ENCODE measurements around the gene RNU6-1.
A peak's percentile ranks its signal among the peaks of the same experiment; 100 is the strongest.

Gene RNU6-1

GRCh38 chr15:67878712-67879206, 38.9 kb upstream of the RNU6-1 start:
- no peak overlapping the region for H3K9ac ChIP-seq (ENCODE audit: low read length)
- peaks cover 3% of the 10 kb centered on the region for H3K4me1 ChIP-seq (ENCODE audit: control insufficient read depth, insufficient read depth, low read length)
- no peak for DNase-seq (ENCODE audit: low read depth)
- no peak overlapping the region for H3K4me3 ChIP-seq (ENCODE audit: low read length)
- H3K27me3 ChIP-seq (replicated peaks; ENCODE audit: control insufficient read depth, insufficient read depth, low read length) = peaks cover 1% of the 10 kb centered on the region
- H3K36me3 ChIP-seq (ENCODE audit: control insufficient read depth, insufficient read depth, low read length, severe bottlenecking) = no peaks in the 10 kb centered on the region
- H3K9me3 ChIP-seq (ENCODE audit: control insufficient read depth, low read length) = peaks cover 2% of the 10 kb centered on the region

DNA sequence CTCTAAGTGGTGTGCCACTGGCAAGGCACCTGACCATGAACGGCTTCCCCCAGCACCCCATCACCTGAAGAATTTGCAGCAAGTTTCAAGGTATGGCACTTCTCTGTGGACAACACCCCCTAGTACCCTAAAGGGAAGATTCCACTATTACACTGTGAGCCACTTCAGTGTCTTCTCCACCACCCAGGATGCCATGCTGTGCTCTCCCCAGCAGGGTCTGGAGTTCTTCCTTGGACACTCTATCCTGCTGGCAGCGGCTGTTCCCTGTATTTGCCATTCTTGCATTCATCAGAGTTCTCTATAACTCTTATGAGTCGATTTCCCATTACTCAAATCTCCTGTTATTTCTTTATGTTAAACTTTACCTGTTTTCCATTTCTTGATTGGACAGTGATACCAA, 33.9 kb upstream of the RNU6-1 start:
- no peak for DNase-seq (ENCODE audit: low read depth)
- Histone ChIP-seq H3K9ac (ENCODE audit: low read length) (no peak overlapping the region), H3K4me3 (ENCODE audit: low read length) (no peak overlapping the region), H3K9me3 (ENCODE audit: control insufficient read depth, low read length) (peaks cover 15% of the 10 kb centered on the region), H3K4me1 (ENCODE audit: control insufficient read depth, insufficient read depth, low read length) (no peaks in the 10 kb centered on the region), H3K36me3 (ENCODE audit: control insufficient read depth, insufficient read depth, low read length, severe bottlenecking) (no peaks in the 10 kb centered on the region), H3K27me3 (replicated peaks; ENCODE audit: control insufficient read depth, insufficient read depth, low read length) (peaks cover 5% of the 10 kb centered on the region)

GRCh38 chr15:67870868-67871408, 31.1 kb upstream of the RNU6-1 start:
- Histone ChIP-seq H3K9ac (ENCODE audit: low read length) (no peak overlapping the region), H3K27me3 (replicated peaks; ENCODE audit: control insufficient read depth, insufficient read depth, low read length) (peaks cover 5% of the 10 kb centered on the region), H3K36me3 (ENCODE audit: control insufficient read depth, insufficient read depth, low read length, severe bottlenecking) (no peaks in the 10 kb centered on the region), H3K4me1 (ENCODE audit: control insufficient read depth, insufficient read depth, low read length) (no peaks in the 10 kb centered on the region), H3K4me3 (ENCODE audit: low read length) (no peak overlapping the region), H3K9me3 (ENCODE audit: control insufficient read depth, low read length) (peaks cover 15% of the 10 kb centered on the region)
- no peak for DNase-seq (ENCODE audit: low read depth)

DNA sequence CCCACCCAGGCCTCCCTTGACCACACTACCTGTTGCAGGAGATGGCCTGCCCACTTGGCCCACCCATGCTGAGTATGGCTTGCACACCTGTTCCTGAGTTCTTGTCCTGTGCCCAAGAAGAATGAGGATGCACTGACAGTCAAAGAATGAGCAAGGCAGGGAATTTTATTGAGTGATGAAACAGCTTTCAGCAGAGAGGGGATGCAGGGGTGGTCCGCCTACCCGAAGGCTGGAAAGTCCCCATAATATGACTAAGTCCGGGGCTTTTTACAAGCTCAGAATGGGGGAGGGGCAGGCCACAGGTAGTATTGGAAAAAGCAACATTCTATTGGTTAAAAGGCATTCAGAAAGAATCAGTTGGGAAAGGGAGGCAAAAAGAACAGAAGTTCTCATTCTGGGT, 29.9 kb upstream of the RNU6-1 start:
- H3K4me3 ChIP-seq (ENCODE audit: low read length) = no peak overlapping the region
- no peak for DNase-seq (ENCODE audit: low read depth)
- H3K4me1 ChIP-seq (ENCODE audit: control insufficient read depth, insufficient read depth, low read length) = no peaks in the 10 kb centered on the region
- H3K27me3 ChIP-seq (replicated peaks; ENCODE audit: control insufficient read depth, insufficient read depth, low read length) = peaks cover 5% of the 10 kb centered on the region
- H3K9me3 ChIP-seq (ENCODE audit: control insufficient read depth, low read length) = peaks cover 15% of the 10 kb centered on the region
- no peak overlapping the region for H3K9ac ChIP-seq (ENCODE audit: low read length)
- H3K36me3 ChIP-seq (ENCODE audit: control insufficient read depth, insufficient read depth, low read length, severe bottlenecking) = no peaks in the 10 kb centered on the region

DNA sequence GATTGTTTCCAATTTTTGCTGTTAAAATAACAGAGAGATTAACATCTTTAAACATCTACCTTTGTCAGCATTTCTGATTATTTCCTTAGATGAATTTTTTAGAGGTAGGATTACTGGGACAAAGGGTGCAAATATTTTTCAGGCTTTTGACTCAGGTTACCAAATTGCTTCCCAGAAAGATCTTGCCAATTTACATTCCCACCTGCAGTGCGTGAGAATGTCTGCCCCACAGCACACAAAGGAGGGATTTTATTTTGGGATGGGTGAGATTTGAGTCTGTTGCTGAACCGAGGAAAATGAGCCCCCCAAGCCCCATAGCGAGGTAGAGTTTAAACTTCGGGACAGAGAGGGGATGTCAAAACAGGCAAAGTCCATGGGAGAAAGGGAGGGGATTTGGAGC, 25.9 kb upstream of the RNU6-1 start:
- Histone ChIP-seq H3K9me3 (ENCODE audit: control insufficient read depth, low read length) (peaks cover 5% of the 10 kb centered on the region), H3K27me3 (replicated peaks; ENCODE audit: control insufficient read depth, insufficient read depth, low read length) (no peaks in the 10 kb centered on the region), H3K9ac (ENCODE audit: low read length) (no peak overlapping the region), H3K4me1 (ENCODE audit: control insufficient read depth, insufficient read depth, low read length) (peaks cover 5% of the 10 kb centered on the region), H3K36me3 (ENCODE audit: control insufficient read depth, insufficient read depth, low read length, severe bottlenecking) (no peaks in the 10 kb centered on the region), H3K4me3 (ENCODE audit: low read length) (no peak overlapping the region)
- no peak for DNase-seq (ENCODE audit: low read depth)

- H3K27me3 ChIP-seq (replicated peaks; ENCODE audit: control insufficient read depth, insufficient read depth, low read length) = no peaks in the 10 kb centered on the region
- H3K9ac ChIP-seq (ENCODE audit: low read length) = no peak overlapping the region
- peaks cover 5% of the 10 kb centered on the region for H3K9me3 ChIP-seq (ENCODE audit: control insufficient read depth, low read length)
- no peak overlapping the region for H3K4me3 ChIP-seq (ENCODE audit: low read length)
- peaks cover 5% of the 10 kb centered on the region for H3K4me1 ChIP-seq (ENCODE audit: control insufficient read depth, insufficient read depth, low read length)
- no peaks in the 10 kb centered on the region for H3K36me3 ChIP-seq (ENCODE audit: control insufficient read depth, insufficient read depth, low read length, severe bottlenecking)
- DNase-seq (ENCODE audit: low read depth) = peak; percentile 65
These were observed 25.5 kb upstream of the RNU6-1 start for GRCh38 chr15:67865331-67865730.

- peak; percentile 91 for DNase-seq (ENCODE audit: low read depth)
- Histone ChIP-seq H3K4me1 (ENCODE audit: control insufficient read depth, insufficient read depth, low read length) (peaks cover 5% of the 10 kb centered on the region), H3K9ac (ENCODE audit: low read length) (peak overlapping the region; percentile 84), H3K27me3 (replicated peaks; ENCODE audit: control insufficient read depth, insufficient read depth, low read length) (peaks cover 2% of the 10 kb centered on the region), H3K4me3 (ENCODE audit: low read length) (peak overlapping the region; percentile 81), H3K9me3 (ENCODE audit: control insufficient read depth, low read length) (no peaks in the 10 kb centered on the region), H3K36me3 (ENCODE audit: control insufficient read depth, insufficient read depth, low read length, severe bottlenecking) (no peaks in the 10 kb centered on the region)
These were observed 23.7 kb upstream of the RNU6-1 start for GRCh38 chr15:67863442-67863987.

- Histone ChIP-seq H3K36me3 (ENCODE audit: control insufficient read depth, insufficient read depth, low read length, severe bottlenecking) (no peaks in the 10 kb centered on the region), H3K4me3 (ENCODE audit: low read length) (peak overlapping the region; percentile 81), H3K9me3 (ENCODE audit: control insufficient read depth, low read length) (no peaks in the 10 kb centered on the region), H3K4me1 (ENCODE audit: control insufficient read depth, insufficient read depth, low read length) (peaks cover 5% of the 10 kb centered on the region), H3K27me3 (replicated peaks; ENCODE audit: control insufficient read depth, insufficient read depth, low read length) (peaks cover 2% of the 10 kb centered on the region), H3K9ac (ENCODE audit: low read length) (peak overlapping the region; percentile 84)
- no peak for DNase-seq (ENCODE audit: low read depth)
These were observed 23.1 kb upstream of the RNU6-1 start for GRCh38 chr15:67862750-67863441.

- DNase-seq (ENCODE audit: low read depth) = no peak
- H3K4me3 ChIP-seq (ENCODE audit: low read length) = no peak overlapping the region
- no peak overlapping the region for H3K9ac ChIP-seq (ENCODE audit: low read length)
- no peaks in the 10 kb centered on the region for H3K36me3 ChIP-seq (ENCODE audit: control insufficient read depth, insufficient read depth, low read length, severe bottlenecking)
- no peaks in the 10 kb centered on the region for H3K9me3 ChIP-seq (ENCODE audit: control insufficient read depth, low read length)
- peaks cover 5% of the 10 kb centered on the region for H3K4me1 ChIP-seq (ENCODE audit: control insufficient read depth, insufficient read depth, low read length)
- H3K27me3 ChIP-seq (replicated peaks; ENCODE audit: control insufficient read depth, insufficient read depth, low read length) = peaks cover 2% of the 10 kb centered on the region
These were observed 22.1 kb upstream of the RNU6-1 start for GRCh38 chr15:67861983-67862382.

GRCh38 chr15:67859331-67859946, 19.6 kb upstream of the RNU6-1 start:
- Histone ChIP-seq H3K9ac (ENCODE audit: low read length) (no peak overlapping the region), H3K27me3 (replicated peaks; ENCODE audit: control insufficient read depth, insufficient read depth, low read length) (peaks cover 2% of the 10 kb centered on the region), H3K36me3 (ENCODE audit: control insufficient read depth, insufficient read depth, low read length, severe bottlenecking) (no peaks in the 10 kb centered on the region), H3K4me3 (ENCODE audit: low read length) (no peak overlapping the region), H3K4me1 (ENCODE audit: control insufficient read depth, insufficient read depth, low read length) (peaks cover 5% of the 10 kb centered on the region), H3K9me3 (ENCODE audit: control insufficient read depth, low read length) (no peaks in the 10 kb centered on the region)
- no peak for DNase-seq (ENCODE audit: low read depth)

DNA sequence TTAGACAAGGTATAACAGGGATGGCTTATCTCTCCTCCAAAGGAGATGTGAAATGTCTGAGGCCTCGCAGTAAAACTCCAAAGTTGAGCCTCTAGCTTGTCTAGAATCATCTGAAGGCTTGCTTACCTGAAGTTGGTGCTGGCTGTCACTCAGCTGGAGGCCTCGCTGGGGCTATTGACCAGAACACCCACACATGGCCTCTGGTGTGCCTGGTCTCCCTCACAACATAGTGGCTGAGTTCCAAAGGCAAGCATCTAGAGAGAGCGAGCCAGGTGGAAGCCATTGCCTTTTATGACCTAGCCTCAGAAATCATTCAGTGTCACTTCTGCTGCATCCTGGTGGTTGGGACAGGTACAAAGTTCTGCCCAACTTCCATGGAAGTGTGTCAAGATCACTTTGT, 17.4 kb upstream of the RNU6-1 start:
- Histone ChIP-seq H3K4me1 (ENCODE audit: control insufficient read depth, insufficient read depth, low read length) (no peaks in the 10 kb centered on the region), H3K9me3 (ENCODE audit: control insufficient read depth, low read length) (no peaks in the 10 kb centered on the region), H3K4me3 (ENCODE audit: low read length) (no peak overlapping the region), H3K27me3 (replicated peaks; ENCODE audit: control insufficient read depth, insufficient read depth, low read length) (peaks cover 2% of the 10 kb centered on the region), H3K36me3 (ENCODE audit: control insufficient read depth, insufficient read depth, low read length, severe bottlenecking) (no peaks in the 10 kb centered on the region), H3K9ac (ENCODE audit: low read length) (no peak overlapping the region)
- no peak for DNase-seq (ENCODE audit: low read depth)

Data from adipocyte (in vitro differentiated cells).